Measurements from ENCODE around the gene BMPER. TPM values are rescaled to one million over a fixed set of nuclear protein-coding genes. Genes with fewer than 3 reads are reported as not detected.

Gene BMPER
- total and polyA plus RNA-seq, 2 donors from 2014 or later = 0.60 to 0.80 TPM

DNA sequence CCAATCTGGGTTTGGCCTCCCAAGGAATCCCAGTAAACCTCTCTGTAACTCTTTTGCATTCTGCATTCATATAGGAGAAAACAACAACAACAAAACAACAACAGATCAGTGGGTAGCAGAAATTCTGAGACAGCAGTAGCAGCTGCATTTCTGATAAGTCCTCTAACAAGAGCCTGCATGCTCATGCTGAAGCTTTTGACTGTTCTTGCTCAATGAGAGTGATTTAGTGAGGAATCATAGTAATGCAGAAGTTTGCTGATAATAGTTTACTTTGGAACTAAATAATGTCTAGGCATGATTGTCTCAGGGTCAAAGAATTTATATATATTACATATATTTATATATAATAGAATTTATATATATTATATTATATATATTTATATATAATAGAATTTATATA is 35.2 kb downstream of the BMPER start:
- intact Hi-C loops (cut with DNase I) = no loop called here
- TF ChIP-seq, protein P1, sequence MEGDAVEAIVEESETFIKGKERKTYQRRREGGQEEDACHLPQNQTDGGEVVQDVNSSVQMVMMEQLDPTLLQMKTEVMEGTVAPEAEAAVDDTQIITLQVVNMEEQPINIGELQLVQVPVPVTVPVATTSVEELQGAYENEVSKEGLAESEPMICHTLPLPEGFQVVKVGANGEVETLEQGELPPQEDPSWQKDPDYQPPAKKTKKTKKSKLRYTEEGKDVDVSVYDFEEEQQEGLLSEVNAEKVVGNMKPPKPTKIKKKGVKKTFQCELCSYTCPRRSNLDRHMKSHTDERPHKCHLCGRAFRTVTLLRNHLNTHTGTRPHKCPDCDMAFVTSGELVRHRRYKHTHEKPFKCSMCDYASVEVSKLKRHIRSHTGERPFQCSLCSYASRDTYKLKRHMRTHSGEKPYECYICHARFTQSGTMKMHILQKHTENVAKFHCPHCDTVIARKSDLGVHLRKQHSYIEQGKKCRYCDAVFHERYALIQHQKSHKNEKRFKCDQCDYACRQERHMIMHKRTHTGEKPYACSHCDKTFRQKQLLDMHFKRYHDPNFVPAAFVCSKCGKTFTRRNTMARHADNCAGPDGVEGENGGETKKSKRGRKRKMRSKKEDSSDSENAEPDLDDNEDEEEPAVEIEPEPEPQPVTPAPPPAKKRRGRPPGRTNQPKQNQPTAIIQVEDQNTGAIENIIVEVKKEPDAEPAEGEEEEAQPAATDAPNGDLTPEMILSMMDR (IDR thresholded peaks at IDR 0.05; ENCODE audit: borderline replicate concordance, extremely low read depth, insufficient read depth) = no peak
- FAIRE-seq = no peak

DNA sequence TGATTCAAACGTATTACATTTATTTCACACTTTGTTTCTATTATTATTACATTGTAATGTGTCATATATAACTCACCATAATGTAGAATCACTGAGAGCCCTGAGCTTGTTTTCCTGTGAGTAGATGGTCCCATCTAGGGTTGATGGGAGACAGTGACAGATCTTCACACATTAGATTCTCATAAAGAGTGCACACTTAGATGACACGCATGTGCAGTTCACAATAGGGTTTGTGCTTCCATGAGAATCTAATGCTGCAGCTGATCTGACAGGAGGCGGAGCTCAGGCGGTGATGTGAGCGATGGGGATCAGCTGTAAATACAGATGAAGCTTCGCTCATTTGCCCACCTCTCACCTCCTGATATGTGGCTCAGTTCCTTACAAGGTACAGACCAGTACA is 36.1 kb downstream of the BMPER start:
- H3K9me3 ChIP-seq (ENCODE audit: control insufficient read depth in 2 of 3, insufficient read depth in 1 of 3, low read length in 3 of 3) = no peaks in the 10 kb centered on the region
- TF ChIP-seq, protein P1 (IDR thresholded peaks at IDR 0.05; ENCODE audit: borderline replicate concordance, extremely low read depth, insufficient read depth) = no peak
- DNase-seq (no peak), FAIRE-seq (no peak)
- intact Hi-C loops (cut with DNase I) = no loop called here
- H3K4me3 ChIP-seq (ENCODE audit: low read length in 3 of 3) = no peak overlapping the region
- H3K4me1 ChIP-seq (ENCODE audit: control insufficient read depth in 2 of 3, insufficient read depth in 2 of 3, low read depth in 1 of 3, low read length in 3 of 3) = no peaks in the 10 kb centered on the region
- no peak overlapping the region for H3K27ac ChIP-seq (ENCODE audit: low read depth in 2 of 2, low read length in 2 of 2)
- no peaks in the 10 kb centered on the region for H3K27me3 ChIP-seq (ENCODE audit: control insufficient read depth, insufficient read depth, low read length)
- no peak overlapping the region for H3K9ac ChIP-seq (ENCODE audit: low read length in 3 of 3)
- H3K36me3 ChIP-seq (ENCODE audit: control insufficient read depth in 2 of 3, insufficient read depth in 3 of 3, low read length in 3 of 3) = no peaks in the 10 kb centered on the region

More for the DNA sequence above, 35.2 kb downstream of the BMPER start:
- H3K4me1 ChIP-seq (ENCODE audit: control insufficient read depth in 2 of 3, insufficient read depth in 2 of 3, low read depth in 1 of 3, low read length in 3 of 3) = no peaks in the 10 kb centered on the region
- H3K9me3 ChIP-seq (ENCODE audit: control insufficient read depth in 2 of 3, insufficient read depth in 1 of 3, low read length in 3 of 3) = no peaks in the 10 kb centered on the region
- H3K36me3 ChIP-seq (ENCODE audit: control insufficient read depth in 2 of 3, insufficient read depth in 3 of 3, low read length in 3 of 3) = no peaks in the 10 kb centered on the region
- H3K27me3 ChIP-seq (ENCODE audit: control insufficient read depth, insufficient read depth, low read length) = no peaks in the 10 kb centered on the region
- no peak for DNase-seq
- H3K4me3 ChIP-seq (ENCODE audit: low read length in 3 of 3) = no peak overlapping the region
- no peak overlapping the region for H3K27ac ChIP-seq (ENCODE audit: low read depth in 2 of 2, low read length in 2 of 2)
- H3K9ac ChIP-seq (ENCODE audit: low read length in 3 of 3) = no peak overlapping the region

DNA sequence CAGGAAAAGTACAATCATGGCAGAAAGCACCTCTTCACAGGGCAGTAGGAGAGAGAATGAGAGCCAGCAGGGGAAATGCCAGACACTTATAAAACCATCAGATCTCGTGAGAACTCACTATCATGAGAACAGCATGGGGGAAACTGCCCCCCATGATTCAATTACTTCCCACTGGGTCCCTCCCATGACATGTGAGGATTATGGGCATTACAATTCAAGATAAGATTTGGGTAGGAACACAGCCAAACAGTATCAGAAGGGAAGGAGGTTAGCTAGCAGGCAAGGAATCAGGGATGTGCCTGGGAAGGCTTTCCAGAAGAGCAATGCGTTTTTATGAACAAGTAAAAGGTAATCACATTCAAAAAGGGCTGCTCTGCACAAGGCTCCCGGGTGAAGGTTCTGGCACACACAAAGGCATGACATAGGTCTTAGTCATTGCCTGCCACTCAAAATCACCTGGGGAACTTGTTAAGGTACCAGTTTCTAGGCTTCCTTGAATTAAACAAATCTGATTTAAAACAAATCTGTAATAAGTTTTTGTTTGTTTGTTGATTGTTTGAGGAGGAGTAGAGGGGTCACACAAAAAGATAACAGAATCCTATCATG is 40.9 kb downstream of the BMPER start:
- FAIRE-seq (no peak), DNase-seq (no peak)
- no peaks in the 10 kb centered on the region for H3K4me1 ChIP-seq (ENCODE audit: control insufficient read depth in 2 of 3, insufficient read depth in 2 of 3, low read depth in 1 of 3, low read length in 3 of 3)
- H3K4me3 ChIP-seq (ENCODE audit: low read length in 3 of 3) = no peak overlapping the region
- TF ChIP-seq, protein P1 (IDR thresholded peaks at IDR 0.05; ENCODE audit: borderline replicate concordance, extremely low read depth, insufficient read depth) = no peak
- no peaks in the 10 kb centered on the region for H3K36me3 ChIP-seq (ENCODE audit: control insufficient read depth in 2 of 3, insufficient read depth in 3 of 3, low read length in 3 of 3)
- no peak overlapping the region for H3K27ac ChIP-seq (ENCODE audit: low read depth in 2 of 2, low read length in 2 of 2)
- intact Hi-C loops (cut with DNase I) = no loop called here
- H3K9me3 ChIP-seq (ENCODE audit: control insufficient read depth in 2 of 3, insufficient read depth in 1 of 3, low read length in 3 of 3) = no peaks in the 10 kb centered on the region
- no peaks in the 10 kb centered on the region for H3K27me3 ChIP-seq (ENCODE audit: control insufficient read depth, insufficient read depth, low read length)
- H3K9ac ChIP-seq (ENCODE audit: low read length in 3 of 3) = no peak overlapping the region
